Measurements from ENCODE around the gene FAM32A.

- TF ChIP-seq POLR2AphosphoS5 (IDR thresholded peaks at IDR 0.05; ENCODE audit: low read depth, low read length) (peak; percentile 84), REST (IDR thresholded peaks at IDR 0.05; ENCODE audit: insufficient read depth in 1 of 2, low read depth in 2 of 2, low read length in 1 of 2) (no peak), CTCF (IDR thresholded peaks at IDR 0.05) (no peak), TCF7L2 (IDR thresholded peaks at IDR 0.05; ENCODE audit: low read depth, low read length) (no peak)
Observed at GRCh38 chr19:16197622-16198369, 12.6 kb downstream of the FAM32A start, which contains the start of gene AP1M1.
